Endothelial cell of umbilical vein (primary cell): ENCODE results near the gene TEDC2. TPM values are rescaled to one million over a fixed set of nuclear protein-coding genes. Genes with fewer than 3 reads are reported as not detected.

ENCODE experiments used
- BruUV-seq: library from RNA; stranded (reverse); fragments of 400-500 nt; replicated peaks from 2 replicates; lab custom pipeline; 2021; lab: Mats Ljungman, UMichigan
- CTCF ChIA-PET: fragments of 300-600, 350-600 bp; sonication (Branson Sonifier 250); formaldehyde crosslinking; loops from one replicate; lab custom pipeline; 2021; ENCODE audit warnings: antibody characterized with exemption, inconsistent platforms; lab: Charles Lee
- POLR2A ChIA-PET: fragments of 300-600, 350-600 bp; sonication (Branson Sonifier 250); formaldehyde crosslinking; loops from one replicate; lab custom pipeline; 2021; ENCODE audit warnings: antibody characterized with exemption, inconsistent platforms; lab: Charles Lee
- DNase-seq: peaks from one replicate; pipeline ENCODE4 v3.0.0-alpha.2; 2011; ENCODE audit warnings: low read depth, low spot score
- FAIRE-seq: peaks from 2 replicates; lab custom pipeline; 2011; peaks lifted over from hg19 to GRCh38; lab: Jason Lieb, UNC
- H2AFZ ChIP-seq: 2 replicates; pipeline ENCODE4 v1.6.0; 2012; ENCODE audit warnings: low read depth, low read length, control low read depth, inconsistent platforms
- H3K27ac ChIP-seq: 2 replicates; pipeline ENCODE4 v1.5.1; 2011; ENCODE audit warnings: low read depth, mild to moderate bottlenecking, control low read depth, low read length, moderate library complexity; ENCODE audit not compliant: insufficient read depth
- H3K27me3 ChIP-seq, 2 experiments: 2 replicates each; pipeline versions ENCODE4 v1.6.0 to v1.6.1; 2011; ENCODE audit warnings: low read length in 2 of 2, mixed read lengths in 1 of 2; ENCODE audit not compliant: control insufficient read depth in 2 of 2, insufficient read depth in 2 of 2
- H3K36me3 ChIP-seq, 2 experiments: 2 replicates in 1 of 2; 3 replicates in 1 of 2; pipeline ENCODE4 v1.5.1; 2011; ENCODE audit warnings: low read length in 2 of 2, mild to moderate bottlenecking in 1 of 2, moderate library complexity in 1 of 2; ENCODE audit not compliant: control insufficient read depth in 2 of 2, insufficient read depth in 2 of 2; ENCODE audit errors: extremely low read depth in 1 of 2
- H3K4me1 ChIP-seq: 3 replicates; pipeline ENCODE4 v1.5.1; 2011; ENCODE audit warnings: mild to moderate bottlenecking, low read length; ENCODE audit not compliant: control insufficient read depth, insufficient read depth; ENCODE audit errors: extremely low read depth
- H3K4me2 ChIP-seq: 2 replicates; pipeline ENCODE4 v1.6.1; 2011; ENCODE audit warnings: low read length, control low read depth, mixed read lengths; ENCODE audit not compliant: insufficient read depth
- H3K4me3 ChIP-seq, 3 experiments: fragments of 200-600 bp in 1 of 3; sonication (generic), shearing (Covaris generic) in 1 of 3; replicated peaks in 1 of 3; 2 replicates each; pipeline ENCODE4 v1.5.1; 2011 to 2016; ENCODE audit warnings: control low read depth in 3 of 3, low read length in 3 of 3, mild to moderate bottlenecking in 2 of 3, inconsistent platforms in 1 of 3, low read depth in 1 of 3, moderate library complexity in 1 of 3; ENCODE audit not compliant: insufficient read depth in 1 of 3
- H3K79me2 ChIP-seq: 2 replicates; pipeline ENCODE4 v1.6.0; 2012; ENCODE audit warnings: low read length, inconsistent platforms; ENCODE audit not compliant: control insufficient read depth, insufficient read depth
- H3K9ac ChIP-seq: replicated peaks from 2 replicates; pipeline ENCODE3; 2011; ENCODE audit warnings: low read length, control low read depth; ENCODE audit not compliant: insufficient read depth; ENCODE audit errors: extremely low read depth
- H3K9me1 ChIP-seq: replicated peaks from 3 replicates; pipeline ENCODE4 v1.6.0; 2011; ENCODE audit warnings: mild to moderate bottlenecking, low read length; ENCODE audit not compliant: control insufficient read depth, insufficient read depth; ENCODE audit errors: extremely low read depth
- H3K9me3 ChIP-seq: replicated peaks from 2 replicates; pipeline ENCODE4 v1.5.1; 2012; ENCODE audit warnings: low read length, inconsistent platforms; ENCODE audit not compliant: control insufficient read depth, insufficient read depth
- H4K20me1 ChIP-seq: replicated peaks from 2 replicates; pipeline ENCODE3; 2011; ENCODE audit warnings: mild to moderate bottlenecking, low read length; ENCODE audit not compliant: control insufficient read depth, insufficient read depth; ENCODE audit errors: extremely low read depth
- MAX ChIP-seq: IDR thresholded peaks from 2 replicates; pipeline ENCODE4 v1.6.1; 2011; ENCODE audit not compliant: insufficient read depth, insufficient read length
- dilution Hi-C: fragments of 300-500 bp; cut with MboI; formaldehyde crosslinking; loops from one replicate; pipeline ENCODE4 v1.15.0; 2019; ENCODE audit warnings: low sequenced_read_pairs; ENCODE audit not compliant: extremely low pct_ligation_motif_present
- intact Hi-C: fragments of 100-400 bp; cut with micrococcal nuclease; formaldehyde crosslinking; loops from one replicate; pipeline ENCODE4 v1.10.0; 2022
- polyA plus RNA-seq, 4 experiments: library from polyadenylated mRNA; depleted of rRNA in 3 of 4; stranded (reverse) in 3 of 4; unstranded in 1 of 4; fragments of >200 nt; gene quantifications; 2 replicates each; pipeline versions ENCODE4 v1.2.1 to v1.2.3, GENCODE V29; 2011 to 2012; ENCODE audit warnings: missing spikeins in 1 of 4
- total RNA-seq: library from RNA; stranded (reverse); gene quantifications from 2 replicates; pipeline ENCODE4 v1.2.3, GENCODE V29; 2021

The TEDC2 gene
- total and polyA plus RNA-seq, 2 donors (not counting 3 experiments of a cell fraction or from before 2014, with no cell fraction given) = 7.6 to 12.7 TPM

GRCh38 chr16:2481676-2482075, 21.8 kb downstream of the TEDC2 start:
- DNase-seq (no peak), FAIRE-seq (no peak)
- intact Hi-C loops (no loop called here), dilution Hi-C loops (no loop called here)
- Histone ChIP-seq H3K4me2 (no peak overlapping the region), H4K20me1 (no peaks in the 10 kb centered on the region), H3K36me3 (no peaks in the 10 kb centered on the region), H2AFZ (no peak overlapping the region), H3K9me1 (no peaks in the 10 kb centered on the region), H3K27ac (no peak overlapping the region), H3K9me3 (no peaks in the 10 kb centered on the region), H3K9ac (no peak overlapping the region), H3K79me2 (peaks cover 3% of the 10 kb centered on the region), H3K4me1 (no peaks in the 10 kb centered on the region), H3K4me3 (no peak overlapping the region), H3K27me3 (no peaks in the 10 kb centered on the region)
- ChIA-PET CTCF (no interaction called here), POLR2A (no interaction called here)
- BruUV-seq = no TSS peak
- TF ChIP-seq MAX = no peak

- no peak for TF ChIP-seq MAX
- no TSS peak for BruUV-seq
- CTCF ChIA-PET = interaction anchor here (1.7 to 2.3 kb wide), 2 partner anchors 12 to 19 kb away, joined by 5 to 9 read pairs; partner anchors contain the start of gene NTN3
- Histone ChIP-seq H3K9ac (no peak overlapping the region), H3K4me2 (no peak overlapping the region), H3K27ac (no peak overlapping the region), H3K79me2 (peaks cover 3% of the 10 kb centered on the region), H3K9me3 (no peaks in the 10 kb centered on the region), H3K4me3 (no peak overlapping the region), H3K4me1 (no peaks in the 10 kb centered on the region), H4K20me1 (no peaks in the 10 kb centered on the region), H3K9me1 (no peaks in the 10 kb centered on the region), H3K27me3 (no peaks in the 10 kb centered on the region), H2AFZ (no peak overlapping the region), H3K36me3 (no peaks in the 10 kb centered on the region)
- dilution Hi-C loops = no loop called here
- FAIRE-seq (no peak), DNase-seq (no peak)
- POLR2A ChIA-PET = no interaction called here
- intact Hi-C loops = no loop called here
Observed at GRCh38 chr16:2482249-2482648, 22.3 kb downstream of the TEDC2 start.
